Ishikawa (cell line): Measurements from ENCODE around the gene CHST11.

Experiments used
- CEBPB ChIP-seq: IDR thresholded peaks from 2 replicates; pipeline ENCODE4 v1.6.1; 2012
- EP300 ChIP-seq: IDR thresholded peaks from 2 replicates; pipeline ENCODE4 v1.6.1; 2012; ENCODE audit warnings: borderline replicate concordance
- REST ChIP-seq: IDR thresholded peaks from 2 replicates; pipeline ENCODE4 v1.6.1; 2012; ENCODE audit warnings: low read depth, mild to moderate bottlenecking
- YY1 ChIP-seq: IDR thresholded peaks from 2 replicates; pipeline ENCODE4 v1.6.1; 2012; ENCODE audit warnings: low read depth

GRCh38 chr12:104684884-104685283 lies 228.1 kb downstream of the CHST11 start:
- no peak for TF ChIP-seq EP300
- no peak for TF ChIP-seq CEBPB
- no peak for TF ChIP-seq YY1
- TF ChIP-seq REST: no peak
